Measurements from ENCODE around the gene AGAP2.

AGAP2 gene

DNA sequence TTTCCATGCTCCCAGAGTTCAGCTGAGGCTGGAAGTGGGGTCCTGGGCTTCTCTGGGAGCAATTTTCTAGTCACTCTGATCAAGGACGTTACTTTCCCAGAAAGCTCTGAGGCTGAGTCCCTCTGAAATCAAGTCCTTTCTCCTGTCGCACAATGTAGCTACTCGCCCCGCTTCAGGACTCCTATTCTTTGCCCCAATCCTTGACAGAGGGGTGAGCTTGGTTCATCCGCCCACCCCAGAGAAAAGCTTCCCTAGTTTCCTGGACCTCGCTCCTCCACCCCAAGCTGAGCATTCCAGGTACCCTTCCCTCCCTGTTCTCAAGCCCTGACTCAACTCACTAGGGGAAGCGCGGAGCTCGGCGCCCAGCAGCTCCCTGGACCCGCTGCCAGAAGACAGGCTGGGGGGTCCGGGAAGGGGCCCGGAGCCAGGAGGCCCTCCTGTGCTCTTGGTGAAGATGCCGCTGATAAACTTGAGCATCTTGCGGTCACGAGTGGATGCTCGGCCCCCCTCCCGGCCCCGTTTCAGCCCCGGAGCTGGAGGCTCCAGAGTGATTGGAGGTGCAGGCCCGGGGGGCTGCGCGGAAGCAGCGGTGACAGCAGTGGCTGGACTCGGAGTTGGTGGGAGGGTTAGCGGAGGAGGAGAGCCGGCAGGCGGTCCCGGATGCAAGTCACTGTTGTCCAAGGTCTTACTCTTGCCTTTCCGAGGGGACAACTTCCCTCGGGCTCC is 1.6 kb downstream of the AGAP2 start:
- no peak for ATAC-seq
- no peak for DNase-seq

DNA sequence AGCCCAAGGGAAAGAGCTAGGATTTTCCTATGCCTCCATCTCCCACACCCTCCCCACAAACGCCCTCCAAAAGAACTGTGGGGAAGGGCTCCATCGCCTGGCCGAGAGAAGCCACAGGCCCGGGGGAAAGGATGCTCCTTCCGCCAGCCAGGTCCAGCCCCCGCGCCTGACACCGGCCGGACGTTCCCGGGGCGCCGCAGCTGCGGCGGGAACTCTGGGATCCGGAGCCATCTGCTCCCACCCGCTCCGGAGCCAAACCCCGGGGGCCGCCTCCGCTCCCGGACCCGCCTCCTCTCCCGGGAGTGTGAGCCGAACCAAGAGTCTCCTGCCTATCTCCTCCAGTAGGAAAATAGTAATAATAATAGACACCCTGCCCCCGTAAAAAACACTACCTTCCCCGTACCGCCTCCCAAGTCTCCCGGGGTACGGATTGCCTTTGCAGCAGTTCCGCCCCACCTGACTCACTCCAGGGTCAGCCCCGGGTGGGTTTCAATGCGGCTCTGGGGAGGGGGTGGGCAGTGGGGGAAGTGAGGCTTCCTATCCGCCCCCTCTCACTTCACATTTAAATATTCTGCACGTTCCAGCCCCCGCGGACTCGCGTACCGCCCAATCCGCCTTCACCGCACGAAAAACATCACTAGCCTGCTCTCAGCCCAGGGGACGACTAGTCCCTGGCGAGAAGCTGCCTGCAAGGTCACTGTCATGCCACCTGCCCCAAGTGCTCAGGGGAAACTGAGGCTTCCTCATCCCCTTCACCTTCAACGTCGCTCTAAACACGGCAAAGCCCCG is 2.4 kb downstream of the AGAP2 start:
- DNase-seq = no peak
- no peak for ATAC-seq

DNA sequence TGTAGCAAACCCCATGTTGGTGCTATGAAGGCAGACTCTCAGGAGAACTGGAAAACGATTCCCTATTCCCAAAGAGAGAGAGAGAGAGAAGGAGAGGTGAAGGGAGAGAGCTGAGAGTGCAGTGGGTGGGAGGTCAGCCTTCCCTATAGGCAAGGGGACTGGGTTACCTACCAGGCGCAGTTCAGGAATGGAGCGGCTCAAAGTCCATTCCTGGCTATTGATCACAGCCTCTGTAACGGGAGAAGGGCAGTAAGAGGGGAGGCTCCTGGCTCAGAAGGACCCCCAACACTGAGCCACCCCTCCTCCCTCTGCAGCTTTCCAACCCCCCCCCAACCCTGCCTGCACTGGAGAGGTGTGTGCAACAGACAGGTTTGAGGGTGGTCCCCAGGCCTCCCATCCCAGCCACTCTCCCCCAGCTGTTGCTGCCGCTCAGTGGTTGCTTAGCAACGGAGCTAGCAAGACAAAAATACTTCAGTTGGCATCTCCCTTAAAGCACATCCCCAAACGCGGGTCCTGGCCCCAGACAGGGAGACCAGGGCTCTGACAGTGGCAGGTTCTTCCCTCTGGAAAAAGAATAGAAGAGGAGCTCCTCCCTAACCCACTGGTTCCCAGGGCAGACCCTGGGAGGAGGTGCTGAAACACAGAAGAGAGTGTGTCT is 3.2 kb downstream of the AGAP2 start:
- DNase-seq (no peak), ATAC-seq (no peak)

DNA sequence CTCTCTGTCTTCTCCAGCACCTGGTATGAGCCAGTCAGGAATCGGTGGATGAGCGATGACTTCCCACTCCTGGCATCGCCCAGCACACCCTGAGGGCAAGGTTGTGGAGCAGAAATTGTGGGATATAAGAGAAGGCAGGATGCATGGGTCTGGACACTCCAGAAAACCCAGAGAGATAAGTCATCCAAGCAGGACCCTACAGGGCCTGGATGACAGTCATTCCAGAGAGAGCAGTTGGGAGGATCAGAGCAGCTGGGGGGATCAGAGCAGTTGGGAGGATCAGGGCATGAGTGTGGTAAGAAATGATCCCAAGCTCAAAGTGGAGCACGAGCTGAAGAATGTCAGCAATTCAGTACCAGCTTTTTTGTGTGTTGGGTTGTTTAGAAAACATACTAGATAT is 4.0 kb downstream of the AGAP2 start:
- DNase-seq = no peak
- no peak for ATAC-seq

DNA sequence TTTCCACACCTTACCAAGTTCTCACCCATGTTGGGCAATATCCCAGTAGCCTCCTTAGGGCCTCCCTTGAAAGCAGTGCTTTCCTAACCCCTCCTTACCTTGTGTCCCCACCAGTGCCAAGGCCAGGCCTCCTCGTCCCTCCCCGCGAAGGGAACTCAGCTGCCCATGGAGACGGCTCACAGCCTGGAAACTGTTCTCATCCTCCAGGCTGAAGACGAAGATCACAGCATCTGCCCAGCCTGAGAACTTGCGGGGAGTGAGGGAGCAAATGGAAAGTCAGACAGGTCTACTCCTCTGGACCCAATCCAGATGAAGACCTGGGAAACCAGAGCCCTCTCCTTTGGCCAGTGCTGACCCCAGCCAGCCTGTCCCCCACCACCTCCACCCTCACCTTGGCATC is 4.6 kb downstream of the AGAP2 start:
- no peak for ATAC-seq
- no peak for DNase-seq

DNA sequence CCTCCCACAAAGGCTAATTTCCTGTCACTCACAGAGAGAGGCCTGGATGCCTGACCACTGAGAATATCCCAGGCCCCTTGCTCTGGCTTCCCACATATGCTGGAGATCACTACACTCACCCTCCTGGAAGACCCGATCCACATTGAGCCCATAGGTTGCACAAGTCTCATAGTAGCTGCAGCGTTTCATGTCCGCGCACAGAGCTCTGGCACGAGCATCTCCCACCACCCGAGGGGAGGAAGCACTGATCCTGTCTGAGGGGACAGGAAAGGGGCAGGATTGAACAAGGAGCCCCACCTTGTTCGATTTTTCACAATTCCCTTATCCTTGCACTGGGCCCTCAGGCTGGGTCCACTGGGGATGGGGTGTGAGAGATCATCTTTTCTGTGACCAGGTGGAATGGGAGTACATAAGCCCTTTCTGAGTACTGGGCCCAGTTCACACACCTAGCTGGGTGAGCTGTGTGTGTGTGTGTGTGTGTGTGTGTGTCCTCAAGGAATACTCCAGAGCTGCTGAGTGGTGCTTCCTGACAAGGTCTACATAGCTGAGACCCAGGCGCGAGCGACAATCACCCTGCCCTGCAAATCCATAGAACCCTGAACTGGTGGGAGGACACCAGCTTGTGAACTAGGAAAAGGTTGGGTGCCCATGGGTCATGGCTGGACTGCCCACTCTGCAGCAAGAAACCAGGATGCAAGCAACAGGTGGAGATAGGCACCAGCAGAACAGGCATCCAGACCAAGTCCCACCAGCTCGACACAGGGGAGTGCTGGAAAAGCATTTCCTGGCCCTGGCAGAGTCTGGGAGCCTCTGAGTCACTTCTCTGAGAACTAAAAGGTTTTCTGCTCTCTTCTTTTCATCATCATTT is 5.6 kb downstream of the AGAP2 start:
- no peak for DNase-seq
- no peak for ATAC-seq

DNA sequence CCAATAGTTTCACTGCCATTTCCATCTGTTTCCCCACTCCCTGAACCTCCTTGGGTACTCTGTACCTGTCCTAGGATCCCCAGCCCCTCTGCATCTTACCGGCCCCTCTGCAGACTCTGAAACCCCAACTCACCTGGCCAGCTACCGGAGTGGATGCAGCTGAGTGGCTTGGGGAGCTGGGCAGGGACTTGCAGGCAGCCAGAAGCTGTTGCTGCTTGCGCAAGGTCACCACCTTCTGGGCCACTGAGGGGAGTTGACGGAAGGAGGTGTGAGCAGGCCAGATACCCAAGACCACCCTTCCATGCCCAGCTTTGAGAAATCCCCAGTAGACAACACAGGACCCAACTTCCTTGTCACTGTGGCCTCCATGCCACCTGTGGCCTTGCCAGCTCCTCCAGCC is 6.3 kb downstream of the AGAP2 start:
- DNase-seq (no peak), ATAC-seq (no peak)

DNA sequence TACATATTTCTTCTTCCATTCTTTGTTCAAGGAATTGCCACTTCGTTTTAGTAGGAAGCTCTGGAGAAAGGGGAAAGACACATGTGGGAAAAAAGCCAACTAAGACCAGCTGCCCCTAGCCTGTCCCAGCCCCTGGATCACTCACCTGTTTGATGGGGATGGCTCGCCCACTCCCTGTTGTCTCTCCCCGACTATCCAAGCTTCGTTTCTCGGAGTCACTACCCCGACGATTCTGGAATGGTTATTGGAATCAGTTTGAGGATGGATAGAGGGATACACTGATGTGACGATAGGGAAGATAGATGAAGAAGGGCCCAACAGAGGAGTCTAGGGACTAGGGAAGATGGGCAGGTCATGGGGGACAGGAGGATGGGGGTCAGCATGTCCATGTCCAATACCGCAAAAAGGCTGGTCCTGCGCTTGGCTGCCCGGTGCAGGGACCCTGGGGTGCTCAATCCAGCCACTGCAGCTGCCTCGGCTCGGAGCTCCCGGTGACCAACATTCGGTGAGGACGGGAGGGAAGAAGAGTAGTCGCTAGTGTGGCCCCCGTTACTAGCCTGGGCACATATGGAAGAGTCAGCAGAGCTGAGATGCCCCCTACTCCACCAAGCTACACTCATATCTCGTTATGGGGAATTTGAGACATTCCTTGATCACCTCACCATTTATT is 7.0 kb downstream of the AGAP2 start:
- DNase-seq (no peak), ATAC-seq (no peak)

DNA sequence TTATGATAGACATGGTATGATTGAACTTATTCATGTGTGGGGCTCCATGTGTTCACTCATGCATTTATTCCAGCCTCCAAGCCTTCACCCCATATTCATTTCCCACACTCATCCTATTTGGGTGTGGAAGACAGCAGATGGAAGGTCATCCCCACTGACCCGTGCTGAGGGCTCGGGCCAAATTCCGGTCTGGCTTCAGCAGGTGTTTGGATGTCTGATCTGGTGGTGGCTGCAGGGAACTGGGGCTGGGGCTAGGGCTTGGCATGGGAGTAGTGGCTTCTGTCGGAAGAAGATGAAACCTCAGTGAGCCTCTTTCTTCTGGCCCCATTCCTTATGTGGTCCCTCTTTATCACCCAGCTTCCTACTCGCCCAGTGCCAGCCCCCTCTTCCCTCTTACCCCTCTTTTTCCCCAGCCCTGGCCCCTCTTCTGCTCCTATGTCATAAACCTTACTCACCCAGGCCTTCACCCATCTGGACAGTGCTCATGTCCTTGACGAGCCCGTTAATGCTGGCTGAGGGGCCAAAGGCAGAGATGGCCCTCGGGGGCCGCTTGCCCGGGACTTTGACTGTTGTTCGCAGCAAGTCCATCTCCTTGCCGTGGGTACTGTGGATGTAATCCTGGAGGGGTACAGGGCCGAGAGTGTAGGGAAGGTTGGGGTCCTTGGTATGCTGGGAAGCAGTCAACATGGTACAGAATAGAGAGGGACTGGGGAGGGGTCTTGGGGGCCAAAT is 8.0 kb downstream of the AGAP2 start:
- no peak for DNase-seq
- ATAC-seq = no peak

DNA sequence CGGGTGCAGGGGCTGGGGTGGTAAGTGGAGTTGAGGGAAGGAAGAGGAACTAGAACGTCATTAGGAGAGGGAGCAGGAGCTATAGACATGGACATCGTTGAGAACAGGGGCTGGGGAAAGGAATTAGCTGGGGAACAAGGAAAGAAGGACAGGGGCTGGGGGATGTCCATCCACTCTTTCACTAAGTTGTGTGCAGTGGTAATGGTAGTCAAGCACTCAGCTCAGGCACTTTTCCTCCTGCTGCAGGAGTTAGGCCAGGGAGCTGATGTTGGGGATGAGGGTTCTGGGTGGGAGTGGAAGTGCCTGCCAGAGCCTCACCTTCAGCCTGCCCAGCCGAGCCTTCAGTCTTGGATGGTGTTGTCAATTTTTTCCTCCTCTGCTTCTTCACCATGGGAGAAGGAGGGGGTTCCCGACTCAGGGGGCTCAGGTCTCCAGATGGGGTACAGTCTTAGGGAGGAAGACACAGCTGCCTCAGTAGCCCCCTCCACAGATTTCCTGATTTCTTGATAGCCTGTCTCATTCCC is 9.2 kb downstream of the AGAP2 start:
- no peak for DNase-seq
- no peak for ATAC-seq

DNA sequence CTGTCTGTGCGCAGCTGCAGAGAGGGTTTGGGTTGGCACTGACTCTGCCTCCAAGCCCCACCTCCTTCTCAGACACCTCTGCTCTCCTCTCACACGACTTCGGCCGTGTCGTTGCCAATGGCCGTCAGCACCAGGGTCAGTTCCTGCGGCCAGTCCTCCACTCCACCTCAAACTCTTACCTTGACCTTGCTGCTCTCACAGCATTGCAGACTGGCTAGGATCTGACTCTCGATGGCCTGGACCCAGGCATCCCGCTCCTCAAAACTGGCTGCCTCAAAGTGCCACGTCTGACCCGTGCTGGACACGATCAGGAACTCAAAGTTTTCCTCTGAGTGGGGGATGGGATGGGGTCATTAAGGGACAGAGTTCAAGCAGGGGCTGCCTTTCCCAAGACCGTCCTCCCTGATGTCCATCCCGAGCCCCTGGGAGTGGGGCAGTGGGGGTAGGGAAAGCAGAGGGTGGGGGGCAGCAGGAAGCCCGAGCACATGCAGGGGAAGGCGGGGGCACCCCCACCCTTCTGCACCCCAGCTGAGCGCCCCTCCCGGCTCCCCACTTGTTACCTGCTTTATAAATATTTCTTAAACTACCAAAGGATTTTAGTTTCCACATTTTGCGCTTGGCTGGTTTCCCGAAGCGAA is 10.7 kb downstream of the AGAP2 start:
- DNase-seq (no peak), ATAC-seq (no peak)

DNA sequence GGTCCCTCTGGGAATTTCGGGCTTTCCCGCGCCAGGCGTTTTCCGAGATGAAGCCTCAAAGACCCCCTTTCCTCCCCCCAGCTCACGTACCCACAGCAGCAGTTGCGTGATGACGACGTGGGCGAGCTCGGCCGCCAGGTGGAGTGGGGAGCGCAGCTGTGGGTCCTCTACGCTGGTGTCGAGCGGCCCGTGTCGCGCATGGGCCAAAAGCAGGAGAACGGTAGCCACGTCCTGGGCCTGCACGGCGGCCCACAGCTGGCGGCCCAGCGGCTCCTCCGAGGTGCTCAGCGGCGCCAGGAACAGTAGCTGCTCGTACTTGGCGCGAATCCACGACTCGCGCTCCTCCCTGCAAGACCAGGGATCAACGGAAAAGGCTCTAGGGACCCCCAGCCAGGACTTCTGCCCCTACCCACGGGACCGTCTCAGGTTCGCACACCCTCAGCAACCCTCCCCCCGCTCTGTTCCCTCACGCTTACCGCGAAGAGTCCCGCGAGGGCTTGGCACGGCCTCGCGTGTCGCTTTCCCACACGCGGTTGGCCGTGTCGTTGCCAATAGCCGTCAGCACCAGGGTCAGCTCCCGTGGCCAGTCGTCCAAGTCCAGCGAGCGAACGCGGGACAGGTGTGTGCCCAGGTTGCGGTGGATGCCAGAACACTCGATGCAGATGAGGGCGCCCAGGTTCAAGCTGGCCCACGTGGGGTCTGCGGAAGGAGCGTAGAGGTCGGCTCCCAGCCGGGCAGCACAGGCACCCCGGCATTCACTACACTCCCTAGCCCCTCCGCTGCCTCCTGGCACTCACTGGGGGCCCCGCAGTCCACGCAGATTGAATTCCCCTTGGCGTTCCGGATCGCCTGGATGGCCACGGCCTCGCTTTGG is 11.4 kb downstream of the AGAP2 start:
- ATAC-seq (no peak), DNase-seq (no peak)

DNA sequence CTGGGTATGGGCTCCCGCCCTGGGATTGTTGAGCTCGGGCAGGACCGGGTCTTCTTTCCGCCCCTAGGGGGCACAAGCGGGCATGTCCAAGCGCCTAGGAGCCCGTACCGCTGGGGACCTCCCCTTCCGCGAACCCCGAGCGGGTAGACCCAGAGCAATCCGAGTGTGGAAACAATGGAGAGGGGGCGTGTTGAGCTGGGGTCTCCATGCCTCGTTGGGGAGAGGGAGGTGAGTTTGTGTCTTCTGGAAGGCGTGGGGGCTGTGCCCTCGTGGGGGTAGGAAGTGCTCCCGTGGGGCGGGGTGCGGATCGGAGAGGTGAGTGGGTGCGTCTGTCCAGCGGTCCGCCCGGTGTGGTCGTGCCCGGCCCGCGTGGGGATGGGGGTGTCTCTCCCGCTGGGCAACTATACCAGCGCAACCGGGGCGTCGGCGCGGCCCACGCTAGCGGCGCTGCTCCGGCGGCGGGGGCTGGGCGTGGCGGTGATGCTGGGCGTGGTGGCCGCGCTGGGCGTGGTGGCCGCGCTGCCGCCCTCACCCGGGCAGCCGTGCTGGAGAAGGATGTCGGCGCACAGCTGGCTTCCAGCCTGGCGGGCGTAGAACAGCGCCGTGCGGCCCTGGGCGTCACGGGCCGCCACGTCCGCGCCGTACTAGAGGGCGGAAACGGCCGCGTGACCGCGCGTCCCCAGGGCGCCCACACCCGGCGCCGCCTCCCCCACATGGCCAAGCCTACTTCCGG is 12.2 kb downstream of the AGAP2 start:
- peak; percentile 20 for ATAC-seq
- DNase-seq = peak; percentile 45

DNA sequence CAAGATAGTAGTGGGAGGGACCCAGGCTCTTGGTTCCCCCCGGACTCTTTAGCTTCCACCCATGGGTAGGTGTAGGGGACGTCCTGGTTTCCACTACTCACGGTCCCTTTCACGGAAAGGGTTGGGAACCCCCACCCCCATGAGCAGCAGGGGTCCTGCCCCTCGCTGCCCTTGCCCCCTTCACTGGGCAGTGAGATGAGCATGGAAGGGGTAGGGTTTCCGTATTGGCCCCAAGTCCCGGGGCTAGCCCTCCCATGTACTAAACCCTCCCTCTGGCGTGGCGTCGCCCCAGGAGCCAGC is 12.7 kb downstream of the AGAP2 start:
- DNase-seq (no peak), ATAC-seq (no peak)

DNA sequence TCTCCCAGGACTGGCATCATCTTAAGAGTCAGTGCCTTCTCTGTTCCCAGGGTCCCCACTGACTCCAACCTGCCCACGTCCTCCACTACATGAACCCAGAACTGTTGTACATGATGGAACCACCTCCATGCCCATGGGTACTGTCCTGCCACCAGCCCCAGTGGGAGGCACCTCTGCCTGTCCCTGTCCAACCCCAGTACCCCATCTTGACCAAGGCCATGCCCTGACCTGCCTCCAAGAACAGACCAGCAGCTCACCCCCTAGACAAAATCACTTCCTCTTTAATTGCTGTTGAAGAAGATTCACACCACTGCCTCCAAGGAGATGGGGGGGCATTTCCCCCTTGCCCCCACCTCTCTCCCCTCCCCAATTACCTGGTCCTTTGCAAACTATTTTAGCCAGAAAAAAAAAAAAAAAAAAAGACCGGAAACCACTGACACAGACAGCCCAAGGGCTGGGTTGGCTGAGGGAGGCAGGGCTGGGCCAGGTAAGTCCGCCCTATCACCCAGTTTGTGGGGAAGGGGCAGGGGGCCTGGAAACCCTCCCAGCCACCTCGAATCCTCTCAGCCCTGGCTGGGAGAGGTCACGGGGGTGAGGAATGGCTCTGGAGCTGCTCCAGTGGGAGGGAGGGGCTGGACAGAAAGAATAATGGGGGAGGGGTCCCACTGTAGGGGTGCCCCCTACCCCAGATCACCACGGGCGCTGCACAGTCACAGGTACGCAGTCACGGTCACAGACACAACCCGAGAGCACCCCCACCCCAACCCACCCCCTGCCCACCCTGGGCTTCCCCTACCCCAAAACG is 13.4 kb downstream of the AGAP2 start:
- DNase-seq = no peak
- ATAC-seq = no peak

DNA sequence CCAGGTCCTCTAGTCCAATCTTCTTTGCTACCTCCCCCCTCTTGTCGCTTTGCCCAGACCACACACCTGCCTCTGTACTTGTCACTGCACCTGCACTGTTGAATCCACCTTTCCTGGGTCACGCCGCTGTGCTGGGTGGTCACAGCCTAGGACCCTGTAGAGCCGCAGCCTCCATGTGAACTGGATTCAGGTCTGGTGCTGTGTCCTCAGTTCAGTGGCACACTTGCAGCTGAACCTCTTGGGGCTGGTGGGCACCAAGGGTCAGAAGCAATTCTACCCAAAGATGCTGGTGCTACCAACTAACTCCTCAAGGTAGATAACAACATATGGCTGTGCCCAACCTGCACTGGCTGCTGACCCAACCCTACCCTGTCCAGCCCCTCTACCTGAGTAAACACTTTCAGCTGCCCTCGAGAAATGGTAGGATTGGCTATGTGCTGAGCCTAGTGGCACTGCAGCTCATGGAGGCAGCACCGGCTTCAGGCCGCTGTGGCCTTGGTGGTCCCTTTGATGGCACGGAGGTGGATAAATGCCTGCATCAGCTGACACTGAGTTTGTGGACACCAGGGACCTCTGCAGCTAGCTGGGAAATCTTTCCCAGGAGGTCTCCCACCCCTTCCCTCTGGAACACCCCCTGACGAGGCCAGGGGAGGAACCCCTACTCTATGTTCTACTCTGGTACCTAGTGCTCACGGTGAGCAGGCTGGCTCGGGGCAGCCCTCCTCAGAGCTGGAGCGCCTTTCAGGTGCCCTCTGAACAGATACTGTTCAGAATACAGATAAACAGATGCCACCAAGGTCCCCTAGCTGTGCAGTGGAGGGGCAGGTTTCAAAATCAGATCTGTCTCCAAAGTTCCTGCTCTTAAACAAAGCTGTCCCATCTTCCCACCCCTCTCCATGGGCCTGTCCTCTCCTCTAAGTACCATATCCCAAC is 14.3 kb downstream of the AGAP2 start:
- DNase-seq = no peak
- ATAC-seq = no peak

DNA sequence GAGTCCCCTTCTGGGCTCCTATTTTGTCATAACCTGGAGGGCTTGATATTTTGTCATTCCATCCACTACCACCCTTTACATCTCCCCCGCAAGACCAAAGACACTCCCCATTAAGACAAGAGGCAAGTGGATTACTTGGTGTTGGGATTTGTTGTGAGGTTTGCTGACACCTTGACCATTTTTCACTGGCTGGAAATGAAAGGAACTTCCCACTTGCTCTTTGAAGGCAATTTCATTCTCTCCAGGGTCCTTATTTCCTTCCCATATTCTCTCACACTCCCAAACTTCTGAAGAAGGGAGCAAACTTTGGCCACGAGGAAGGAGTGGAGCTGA is 14.9 kb downstream of the AGAP2 start:
- ATAC-seq = no peak
- DNase-seq = no peak
